Esophagus squamous epithelium (tissue), 5 donors: ENCODE results near the gene CCND2. TPM values are rescaled to one million over a fixed set of nuclear protein-coding genes. Genes with fewer than 3 reads are reported as not detected.

ENCODE experiments used
- DNase-seq: peaks from one replicate; lab custom pipeline; 2025; lab: John Stamatoyannopoulos, UW
- H3K27ac ChIP-seq, 4 donors: fragments of 200-600 bp; sonication (generic); one replicate each; pipeline ENCODE4 v1.5.1; 2016 to 2019; ENCODE audit warnings: mild to moderate bottlenecking in 1 of 4
- H3K27me3 ChIP-seq, 4 donors: fragments of 200-600 bp; sonication (generic); 1 replicate in 3 of 4; 2 replicates in 1 of 4; pipeline versions ENCODE4 v1.5.1 to v1.6.0; 2017 to 2021; ENCODE audit warnings: antibody characterized with exemption in 1 of 4
- H3K36me3 ChIP-seq, 3 donors: fragments of 200-600 bp; sonication (generic); one replicate each; pipeline ENCODE4 v1.5.1; 2016 to 2019
- H3K4me1 ChIP-seq, 3 donors: fragments of 200-600 bp; sonication (generic); one replicate each; pipeline ENCODE4 v1.5.1; 2017 to 2019
- H3K4me3 ChIP-seq, 4 donors: fragments of 200-600 bp; sonication (generic); 1 replicate in 3 of 4; 2 replicates in 1 of 4; pipeline ENCODE4 v1.5.1; 2016 to 2019; ENCODE audit warnings: mild to moderate bottlenecking in 2 of 4, moderate library complexity in 1 of 4
- H3K9me3 ChIP-seq, 3 donors: fragments of 200-600 bp; sonication (generic); one replicate each; pipeline ENCODE4 v1.5.1; 2016 to 2019
- CTCF ChIP-seq, 6 experiments: fragments of 450-650 bp in 4 of 6; fragments of 200-600 bp in 2 of 6; sonication (generic) in 2 of 6; IDR thresholded peaks; one replicate each; pipeline ENCODE4 v1.5.1; 2016 to 2019; ENCODE audit warnings: antibody characterized with exemption in 6 of 6, mild to moderate bottlenecking in 4 of 6, moderate library complexity in 4 of 6
- POLR2A ChIP-seq, 4 donors: fragments of 450-650 bp; IDR thresholded peaks; one replicate each; pipeline ENCODE4 v1.6.1; 2017; ENCODE audit warnings: antibody characterized with exemption in 4 of 4, mild to moderate bottlenecking in 4 of 4, moderate library complexity in 3 of 4
- WGBS, 2 donors: methylation state at CpG; one replicate each; pipeline ENCODE4 v1.1.5; 2018; 5-methylcytosine and 5-hydroxymethylcytosine counted together
- intact Hi-C: fragments of 100-400 bp; cut with DNase I; formaldehyde crosslinking; loops from one replicate; pipeline ENCODE4 v1.15.0; 2022
- total RNA-seq, 4 donors: library from RNA; depleted of rRNA; stranded (reverse); fragments of >200 nt; gene quantifications; one replicate each; pipeline ENCODE4 v1.1.0, GENCODE V29; 2016
- donor health status: DM: yes; HTN: yes; CAD: no.

CCND2 gene
- total RNA-seq, 4 donors from 2014 or later, result 13.9 to 49.8 (median 35.9) TPM

- Histone ChIP-seq H3K9me3 (no peaks in the 10 kb centered on the region), H3K27me3 (no peaks in the 10 kb centered on the region), H3K36me3 (peaks cover 0 to 79% (median 12%) of the 10 kb centered on the region in 3 donors), H3K4me1 (peaks cover 0 to 15% (median 0%) of the 10 kb centered on the region in 3 donors), H3K4me3 (no peak overlapping the region), H3K27ac (no peak overlapping the region)
- TF ChIP-seq CTCF (IDR thresholded peaks at IDR 0.05), result no peak
- intact Hi-C loops, result no loop called here
- 90 to 91% methylated on average over 8 to 11 of the region's 11 CpGs for WGBS, 2 donors
- no peak for DNase-seq
Observed at GRCh38 chr12:4301932-4302501, 28.5 kb downstream of the CCND2 start.

- H3K27ac ChIP-seq, result peak overlapping the region in 1 of 4 donors; percentile 15
Observed at GRCh38 chr12:4302881-4303280, 29.3 kb downstream of the CCND2 start.

DNA sequence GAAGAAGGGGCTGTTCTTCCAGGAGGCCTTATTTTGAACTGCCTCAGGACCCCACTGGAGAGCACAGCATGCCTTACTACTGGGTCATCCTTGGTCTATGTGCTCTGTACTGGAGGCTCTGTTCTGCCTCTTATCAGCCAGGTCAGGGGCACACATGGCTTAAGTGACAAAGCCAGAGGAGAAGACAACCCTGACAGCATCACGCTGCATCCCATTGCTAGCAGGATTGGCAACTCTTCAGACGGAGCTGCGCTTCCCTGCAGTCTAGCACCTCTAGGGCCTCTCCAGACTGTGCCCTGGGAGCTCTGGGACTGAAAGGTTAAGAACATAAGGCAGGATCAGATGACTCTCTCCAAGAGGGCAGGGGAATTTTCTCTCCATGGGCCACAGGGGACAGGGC is 30.2 kb downstream of the CCND2 start:
- Histone ChIP-seq H3K9me3 (no peaks in the 10 kb centered on the region), H3K27ac (peak overlapping the region in 2 of 4 donors; percentile 9 to 26), H3K4me3 (no peak overlapping the region), H3K4me1 (peaks cover 3 to 33% (median 7%) of the 10 kb centered on the region in 3 donors), H3K36me3 (peaks cover 0 to 66% (median 12%) of the 10 kb centered on the region in 3 donors), H3K27me3 (no peaks in the 10 kb centered on the region)
- intact Hi-C loops, result no loop called here
- TF ChIP-seq CTCF (IDR thresholded peaks at IDR 0.05) (no peak), POLR2A (IDR thresholded peaks at IDR 0.05) (no peak)
- 100% methylated on average over 2 of the region's 3 CpGs; no CpG with 5 or more reads in 1 of the 2 donors for WGBS, 2 donors
- no peak for DNase-seq

More at GRCh38 chr12:4302881-4303280, 29.3 kb downstream of the CCND2 start:
- H3K4me3 ChIP-seq, result no peak overlapping the region
- TF ChIP-seq POLR2A (IDR thresholded peaks at IDR 0.05) (no peak), CTCF (IDR thresholded peaks at IDR 0.05) (no peak)
- DNase-seq, result no peak
- no peaks in the 10 kb centered on the region for H3K27me3 ChIP-seq
- peaks cover 0 to 24% (median 0%) of the 10 kb centered on the region in 3 donors for H3K4me1 ChIP-seq
- H3K9me3 ChIP-seq, result no peaks in the 10 kb centered on the region
- 71 to 83% methylated on average over 7 to 8 of the region's 8 CpGs for WGBS, 2 donors
- intact Hi-C loops, result no loop called here
- H3K36me3 ChIP-seq, result peaks cover 0 to 75% (median 12%) of the 10 kb centered on the region in 3 donors

DNA sequence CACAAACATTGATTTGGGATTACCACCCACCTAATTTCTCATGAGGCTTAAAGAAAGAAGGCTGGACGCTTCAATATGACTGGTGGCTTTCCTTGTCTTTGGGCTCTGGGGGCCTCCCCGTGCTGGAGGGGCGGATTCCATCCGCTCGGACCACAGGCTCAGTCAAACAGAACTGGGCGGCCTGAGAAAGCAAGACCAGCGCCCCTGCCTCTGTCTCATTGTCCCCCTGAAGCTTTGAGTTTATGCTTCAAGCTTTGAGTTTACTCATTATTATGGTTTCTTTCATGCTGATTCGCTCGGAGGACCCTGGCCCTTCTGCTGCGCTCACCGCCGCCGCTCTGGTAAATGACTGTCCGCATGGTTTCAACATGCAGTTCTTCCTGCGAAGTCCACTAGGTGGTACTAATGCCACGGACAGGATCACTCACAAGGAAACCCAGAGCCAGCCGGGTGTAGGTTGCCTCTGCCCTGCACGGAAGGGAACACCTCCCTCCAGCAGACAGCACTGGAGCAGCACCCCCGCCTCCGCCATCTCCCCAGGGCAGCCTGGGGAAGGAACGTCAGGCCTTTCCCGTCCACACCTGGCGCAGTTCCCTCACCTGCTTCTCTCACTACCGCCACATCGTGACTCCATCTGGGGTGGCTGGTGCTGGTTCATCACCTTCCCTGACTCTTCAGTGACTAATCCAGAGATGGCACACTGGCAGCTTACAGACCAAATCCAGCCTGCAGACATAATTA is 34.2 kb downstream of the CCND2 start:
- Histone ChIP-seq H3K4me1 (peaks cover 3 to 33% (median 7%) of the 10 kb centered on the region in 3 donors), H3K27ac (peak overlapping the region in 3 of 4 donors; percentile 27 to 57 (median 34)), H3K27me3 (no peaks in the 10 kb centered on the region), H3K4me3 (peak overlapping the region in 3 of 4 donors; percentile 9 to 48 (median 16)), H3K36me3 (peaks cover 0 to 27% (median 0%) of the 10 kb centered on the region in 3 donors), H3K9me3 (no peaks in the 10 kb centered on the region)
- TF ChIP-seq POLR2A (IDR thresholded peaks at IDR 0.05) (no peak), CTCF (IDR thresholded peaks at IDR 0.05) (peak in 5 of 6 experiments; percentile 65 to 80 (median 69))
- WGBS, 2 donors, result 24 to 28% methylated on average over 18 to 20 of the region's 25 CpGs
- intact Hi-C loops, result no loop called here
- DNase-seq, result no peak
